ENCODE measurements around the gene LRMDA.

The LRMDA gene

GRCh38 chr10:76242956-76243355, 811.5 kb downstream of the LRMDA start:
- TF ChIP-seq CTCF (IDR thresholded peaks at IDR 0.05) = no peak
- no peaks in the 10 kb centered on the region for H3K4me1 ChIP-seq
- no peak overlapping the region for H3K27ac ChIP-seq
- H3K27me3 ChIP-seq = no peaks in the 10 kb centered on the region
- H3K36me3 ChIP-seq = no peaks in the 10 kb centered on the region
- H3K9me3 ChIP-seq = no peaks in the 10 kb centered on the region
- H3K4me3 ChIP-seq = no peak overlapping the region
- intact Hi-C loops (cut with DNase I; ENCODE audit: low total_unique reads) = no loop called here
- DNase-seq = no peak

DNA sequence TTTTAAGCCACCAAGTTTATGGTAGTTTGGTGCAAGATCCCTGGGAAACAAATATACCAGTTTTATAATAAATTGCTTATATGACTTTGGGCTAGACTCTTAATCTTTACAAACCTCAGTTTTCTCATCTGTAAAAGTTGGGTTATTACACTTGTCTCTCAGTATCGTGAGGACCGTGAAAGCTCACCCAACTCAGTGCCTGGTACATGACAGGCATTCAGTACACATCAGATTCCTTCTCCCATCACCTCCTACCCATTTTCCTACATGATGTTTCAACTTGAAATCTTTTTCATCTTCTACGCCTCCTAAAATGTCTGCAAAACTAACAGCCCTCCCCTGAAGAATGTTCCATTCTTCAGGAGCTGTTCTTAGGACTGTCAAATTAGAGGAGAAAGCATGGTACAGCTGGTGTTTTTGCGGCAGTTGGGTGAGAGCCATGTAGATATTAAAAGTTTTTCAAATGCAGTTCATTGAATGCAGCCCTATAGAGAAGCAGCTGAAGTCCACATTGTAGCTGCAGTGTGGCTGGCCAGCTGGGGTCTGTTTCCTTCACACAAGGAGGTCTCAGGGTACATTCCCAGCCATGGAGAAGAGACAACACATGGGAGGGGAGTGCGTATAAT, 812.8 kb downstream of the LRMDA start:
- DNase-seq = no peak
- H3K27ac ChIP-seq = no peak overlapping the region
- intact Hi-C loops (cut with DNase I; ENCODE audit: low total_unique reads) = no loop called here

GRCh38 chr10:76245951-76246495, 814.6 kb downstream of the LRMDA start:
- H3K36me3 ChIP-seq = no peaks in the 10 kb centered on the region
- H3K9me3 ChIP-seq = no peaks in the 10 kb centered on the region
- no peaks in the 10 kb centered on the region for H3K27me3 ChIP-seq
- H3K27ac ChIP-seq = no peak overlapping the region
- H3K4me3 ChIP-seq = no peak overlapping the region
- intact Hi-C loops (cut with DNase I; ENCODE audit: low total_unique reads) = no loop called here
- TF ChIP-seq CTCF (IDR thresholded peaks at IDR 0.05) = no peak
- no peak for DNase-seq
- H3K4me1 ChIP-seq = no peaks in the 10 kb centered on the region

More for the DNA sequence above, 812.8 kb downstream of the LRMDA start:
- Histone ChIP-seq H3K4me3 (no peak overlapping the region), H3K9me3 (no peaks in the 10 kb centered on the region), H3K27me3 (no peaks in the 10 kb centered on the region), H3K36me3 (no peaks in the 10 kb centered on the region), H3K4me1 (no peaks in the 10 kb centered on the region)
- no peak for TF ChIP-seq CTCF (IDR thresholded peaks at IDR 0.05)

- H3K4me3 ChIP-seq = no peak overlapping the region
- intact Hi-C loops (cut with DNase I; ENCODE audit: low total_unique reads) = no loop called here
- no peak for TF ChIP-seq CTCF (IDR thresholded peaks at IDR 0.05)
- no peaks in the 10 kb centered on the region for H3K36me3 ChIP-seq
- H3K27me3 ChIP-seq = no peaks in the 10 kb centered on the region
- no peak for DNase-seq
- no peak overlapping the region for H3K27ac ChIP-seq
- no peaks in the 10 kb centered on the region for H3K9me3 ChIP-seq
- H3K4me1 ChIP-seq = no peaks in the 10 kb centered on the region
Observed at GRCh38 chr10:76248649-76249200, 817.3 kb downstream of the LRMDA start.

GRCh38 chr10:76251841-76252671, 820.6 kb downstream of the LRMDA start:
- TF ChIP-seq CTCF (IDR thresholded peaks at IDR 0.05) = no peak
- no peak for DNase-seq
- H3K4me1 ChIP-seq = no peaks in the 10 kb centered on the region
- intact Hi-C loops (cut with DNase I; ENCODE audit: low total_unique reads) = no loop called here
- H3K36me3 ChIP-seq = no peaks in the 10 kb centered on the region
- no peaks in the 10 kb centered on the region for H3K27me3 ChIP-seq
- no peak overlapping the region for H3K27ac ChIP-seq
- no peaks in the 10 kb centered on the region for H3K9me3 ChIP-seq
- H3K4me3 ChIP-seq = no peak overlapping the region

Measured in tibial artery (tissue), 4 donors.